ENCODE measurements around the gene PROSER3. TPM values are rescaled to one million over a fixed set of nuclear protein-coding genes. Genes with fewer than 3 reads are reported as not detected.

Gene PROSER3
- total and polyA plus RNA-seq, 2 of the 13 experiments (the other 11 are each of a cell fraction or from before 2014, with no cell fraction given): 5.1 to 5.7 TPM

DNA sequence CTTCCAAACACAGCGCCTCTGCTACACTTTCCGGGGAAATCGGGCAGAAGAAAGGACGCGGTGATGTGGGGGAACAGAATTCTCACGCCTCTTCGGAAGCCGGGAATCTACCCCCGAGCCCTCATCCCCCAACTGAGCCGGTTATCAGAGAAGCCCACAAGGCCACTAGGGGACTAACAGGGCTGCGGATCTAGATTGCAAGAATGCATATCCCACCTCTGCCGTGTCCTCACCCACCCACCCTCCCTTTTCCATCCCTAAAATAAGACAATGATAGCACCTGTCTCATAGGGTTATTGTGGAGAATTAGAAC, 16.8 kb upstream of the PROSER3 start:
- no peaks in the 10 kb centered on the region for H3K9me3 ChIP-seq (ENCODE audit: low read length)
- H3K4me3 ChIP-seq (replicated peaks in 1 of 3; ENCODE audit: insufficient read depth in 1 of 3, low read depth in 2 of 3, low read length in 3 of 3): peak overlapping the region; percentile 50 to 84 (median 62); a peak in 5 of 6 replicates
- in situ Hi-C loops (cut with HindIII; ENCODE audit: extremely low pct_ligation_motif_present, low pct_unique_long_range_greater_than_20kb): no loop called here
- H3K4me1 ChIP-seq (ENCODE audit: insufficient read depth, low read length): peaks cover 31% of the 10 kb centered on the region
- intact Hi-C loops (cut with micrococcal nuclease; ENCODE audit: unreplicated experiment): loop anchor here (1.0 to 10.0 kb wide), 3 partner anchors 22 to 50 kb away; partner anchors contain the start of gene KMT2B
- peaks cover 5% of the 10 kb centered on the region for H3K79me2 ChIP-seq (ENCODE audit: insufficient read depth, low read length)
- no peak for FAIRE-seq
- H3K9ac ChIP-seq (ENCODE audit: insufficient read depth, low read depth, low read length): peak overlapping the region; percentile 77
- no peak overlapping the region for H2AFZ ChIP-seq (ENCODE audit: low read length)
- CTCF ChIA-PET (ENCODE audit: low intra/inter-chr PET ratio, low total read pairs): no interaction called here
- H3K4me2 ChIP-seq (ENCODE audit: low read depth, low read length): peak overlapping the region; percentile 94
- DNase-seq (ENCODE audit: low spot score): no peak
- TF ChIP-seq DMAP1 (CRISPR knock-in tag; IDR thresholded peaks at IDR 0.05): peak; percentile 16; the same call in 1 of the 2 replicates
- no peak for TF ChIP-seq KDM5B (CRISPR knock-in tag; IDR thresholded peaks at IDR 0.05; ENCODE audit: borderline replicate concordance)
- TF ChIP-seq, protein P1, sequence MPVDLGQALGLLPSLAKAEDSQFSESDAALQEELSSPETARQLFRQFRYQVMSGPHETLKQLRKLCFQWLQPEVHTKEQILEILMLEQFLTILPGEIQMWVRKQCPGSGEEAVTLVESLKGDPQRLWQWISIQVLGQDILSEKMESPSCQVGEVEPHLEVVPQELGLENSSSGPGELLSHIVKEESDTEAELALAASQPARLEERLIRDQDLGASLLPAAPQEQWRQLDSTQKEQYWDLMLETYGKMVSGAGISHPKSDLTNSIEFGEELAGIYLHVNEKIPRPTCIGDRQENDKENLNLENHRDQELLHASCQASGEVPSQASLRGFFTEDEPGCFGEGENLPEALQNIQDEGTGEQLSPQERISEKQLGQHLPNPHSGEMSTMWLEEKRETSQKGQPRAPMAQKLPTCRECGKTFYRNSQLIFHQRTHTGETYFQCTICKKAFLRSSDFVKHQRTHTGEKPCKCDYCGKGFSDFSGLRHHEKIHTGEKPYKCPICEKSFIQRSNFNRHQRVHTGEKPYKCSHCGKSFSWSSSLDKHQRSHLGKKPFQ (CRISPR knock-in tag; IDR thresholded peaks at IDR 0.05; ENCODE audit: insufficient replicate concordance): peak; percentile 4
- no peak for TF ChIP-seq REL (CRISPR knock-in tag; conservative IDR thresholded peaks at IDR 0.05)
- peak; percentile 9; the same call in 1 of the 2 replicates for TF ChIP-seq NFE2L1 (CRISPR knock-in tag; IDR thresholded peaks at IDR 0.05; ENCODE audit: borderline replicate concordance)
- TF ChIP-seq ZNF766 (CRISPR knock-in tag; IDR thresholded peaks at IDR 0.05; ENCODE audit: borderline replicate concordance): no peak
- TF ChIP-seq, protein P2, sequence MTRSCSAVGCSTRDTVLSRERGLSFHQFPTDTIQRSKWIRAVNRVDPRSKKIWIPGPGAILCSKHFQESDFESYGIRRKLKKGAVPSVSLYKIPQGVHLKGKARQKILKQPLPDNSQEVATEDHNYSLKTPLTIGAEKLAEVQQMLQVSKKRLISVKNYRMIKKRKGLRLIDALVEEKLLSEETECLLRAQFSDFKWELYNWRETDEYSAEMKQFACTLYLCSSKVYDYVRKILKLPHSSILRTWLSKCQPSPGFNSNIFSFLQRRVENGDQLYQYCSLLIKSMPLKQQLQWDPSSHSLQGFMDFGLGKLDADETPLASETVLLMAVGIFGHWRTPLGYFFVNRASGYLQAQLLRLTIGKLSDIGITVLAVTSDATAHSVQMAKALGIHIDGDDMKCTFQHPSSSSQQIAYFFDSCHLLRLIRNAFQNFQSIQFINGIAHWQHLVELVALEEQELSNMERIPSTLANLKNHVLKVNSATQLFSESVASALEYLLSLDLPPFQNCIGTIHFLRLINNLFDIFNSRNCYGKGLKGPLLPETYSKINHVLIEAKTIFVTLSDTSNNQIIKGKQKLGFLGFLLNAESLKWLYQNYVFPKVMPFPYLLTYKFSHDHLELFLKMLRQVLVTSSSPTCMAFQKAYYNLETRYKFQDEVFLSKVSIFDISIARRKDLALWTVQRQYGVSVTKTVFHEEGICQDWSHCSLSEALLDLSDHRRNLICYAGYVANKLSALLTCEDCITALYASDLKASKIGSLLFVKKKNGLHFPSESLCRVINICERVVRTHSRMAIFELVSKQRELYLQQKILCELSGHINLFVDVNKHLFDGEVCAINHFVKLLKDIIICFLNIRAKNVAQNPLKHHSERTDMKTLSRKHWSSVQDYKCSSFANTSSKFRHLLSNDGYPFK (CRISPR knock-in tag; IDR thresholded peaks at IDR 0.05; ENCODE audit: borderline replicate concordance): 0 out of 2 replicates have a peak, but pooled peaks have one; percentile 7
- TF ChIP-seq, protein P3, sequence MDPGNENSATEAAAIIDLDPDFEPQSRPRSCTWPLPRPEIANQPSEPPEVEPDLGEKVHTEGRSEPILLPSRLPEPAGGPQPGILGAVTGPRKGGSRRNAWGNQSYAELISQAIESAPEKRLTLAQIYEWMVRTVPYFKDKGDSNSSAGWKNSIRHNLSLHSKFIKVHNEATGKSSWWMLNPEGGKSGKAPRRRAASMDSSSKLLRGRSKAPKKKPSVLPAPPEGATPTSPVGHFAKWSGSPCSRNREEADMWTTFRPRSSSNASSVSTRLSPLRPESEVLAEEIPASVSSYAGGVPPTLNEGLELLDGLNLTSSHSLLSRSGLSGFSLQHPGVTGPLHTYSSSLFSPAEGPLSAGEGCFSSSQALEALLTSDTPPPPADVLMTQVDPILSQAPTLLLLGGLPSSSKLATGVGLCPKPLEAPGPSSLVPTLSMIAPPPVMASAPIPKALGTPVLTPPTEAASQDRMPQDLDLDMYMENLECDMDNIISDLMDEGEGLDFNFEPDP (CRISPR knock-in tag; conservative IDR thresholded peaks at IDR 0.05): no peak
- TF ChIP-seq SIN3A (IDR thresholded peaks at IDR 0.05; ENCODE audit: borderline replicate concordance, low read depth, low read length): no peak
- TF ChIP-seq ZC3H4 (CRISPR knock-in tag; IDR thresholded peaks at IDR 0.05; ENCODE audit: borderline replicate concordance): peak; percentile 11; the same call in 1 of the 2 replicates
- no peak; the same call in 1 of the 2 replicates for TF ChIP-seq ZNF619 (CRISPR knock-in tag; IDR thresholded peaks at IDR 0.05)
- TF ChIP-seq FOXA1 (IDR thresholded peaks at IDR 0.05): no peak
- 0 out of 2 replicates have a peak, but pooled peaks have one; percentile 1 for TF ChIP-seq FOXA1 (CRISPR knock-in tag; IDR thresholded peaks at IDR 0.05)
- no peak for TF ChIP-seq RXRB (CRISPR knock-in tag; IDR thresholded peaks at IDR 0.05; ENCODE audit: borderline replicate concordance)
- H3K36me3 ChIP-seq (replicated peaks in 1 of 2; ENCODE audit: control insufficient read depth in 1 of 2, insufficient read depth in 2 of 2, low read length in 2 of 2): peaks cover 10 to 29% of the 10 kb centered on the region in 2 experiments; a peak in 4 of 5 replicates
- 0% methylated on average over 9 of the region's 12 CpGs for WGBS (ENCODE audit: low lambda C conversion rate)
- H4K20me1 ChIP-seq (ENCODE audit: insufficient read depth, low read length): no peaks in the 10 kb centered on the region
- peak; percentile 8 for ATAC-seq
- peak overlapping the region; percentile 89 for H3K27ac ChIP-seq (ENCODE audit: extremely low read length, insufficient read depth, low read length)
- BruUV-seq (replicated peaks): no TSS peak
- POLR2A ChIA-PET: interaction anchor here (0.8 to 4.6 kb wide), 23 partner anchors 7 to 190 kb away, joined by 3 to 69 read pairs (median 5); partner anchors contain the start of genes COX6B1, HAUS5, HSPB6 and LIN37
- no peaks in the 10 kb centered on the region; a peak in 1 of 5 replicates for H3K27me3 ChIP-seq (ENCODE audit: control insufficient read depth in 1 of 2, insufficient read depth in 2 of 2, low read length in 2 of 2)

Data from HepG2 (cell line).